Neuronal stem cell (in vitro differentiated cells): Measurements from ENCODE around the gene PCDH19.

Experiments used
- DNase-seq: peaks from one replicate; pipeline ENCODE4 v3.0.0-alpha.2; 2013; ENCODE audit warnings: low spot score
- H2AFZ ChIP-seq: one replicate; pipeline ENCODE4 v1.6.1; 2013; ENCODE audit warnings: mild to moderate bottlenecking, low read length, inconsistent platforms
- H2AK5ac ChIP-seq: 2 replicates; pipeline ENCODE4 v1.6.1; 2013; ENCODE audit warnings: low read depth, mild to moderate bottlenecking, inconsistent platforms, low read length, moderate library complexity, mixed read lengths
- H2BK120ac ChIP-seq: 2 replicates; pipeline ENCODE4 v1.6.1; 2013; ENCODE audit warnings: low read depth, mild to moderate bottlenecking, inconsistent platforms, low read length, moderate library complexity, mixed read lengths
- H2BK12ac ChIP-seq: one replicate; pipeline ENCODE4 v1.6.1; 2013; ENCODE audit warnings: low read length, inconsistent platforms
- H2BK15ac ChIP-seq: 2 replicates; pipeline ENCODE4 v1.6.1; 2013; ENCODE audit warnings: mild to moderate bottlenecking, low read length, inconsistent platforms, mixed read lengths
- H2BK5ac ChIP-seq: one replicate; pipeline ENCODE4 v1.6.1; 2013; ENCODE audit warnings: inconsistent platforms, mild to moderate bottlenecking, low read length, moderate library complexity
- H3K14ac ChIP-seq: one replicate; pipeline ENCODE4 v1.6.1; 2013; ENCODE audit warnings: low read length, inconsistent platforms
- H3K18ac ChIP-seq: 2 replicates; pipeline ENCODE4 v1.6.1; 2013; ENCODE audit warnings: low read length, inconsistent platforms
- H3K23ac ChIP-seq: 2 replicates; pipeline ENCODE4 v1.6.1; 2013; ENCODE audit warnings: low read depth, mild to moderate bottlenecking, mixed read lengths, low read length, inconsistent platforms; ENCODE audit not compliant: poor library complexity
- H3K27ac ChIP-seq: replicated peaks from 3 replicates; pipeline ENCODE4 v1.5.1; 2013; ENCODE audit warnings: low read length, inconsistent platforms
- H3K27me3 ChIP-seq, 3 experiments: 2 replicates each; pipeline ENCODE4 v1.6.1; 2013; ENCODE audit warnings: low read length in 3 of 3, mild to moderate bottlenecking in 2 of 3, inconsistent platforms in 1 of 3, low read depth in 1 of 3, mixed read lengths in 1 of 3, moderate library complexity in 1 of 3; ENCODE audit not compliant: control insufficient read depth in 3 of 3, insufficient read depth in 3 of 3
- H3K36me3 ChIP-seq, 2 donors: replicated peaks in 1 of 2; 2 replicates each; pipeline ENCODE4 v1.6.1; 2013; ENCODE audit warnings: low read length in 2 of 2; ENCODE audit not compliant: control insufficient read depth in 2 of 2, insufficient read depth in 2 of 2
- H3K4ac ChIP-seq: 2 replicates; pipeline ENCODE4 v1.6.1; 2013; ENCODE audit warnings: inconsistent platforms, mild to moderate bottlenecking, low read length, moderate library complexity
- H3K4me1 ChIP-seq, 2 donors: 1 replicate in 1 of 2; 2 replicates in 1 of 2; pipeline ENCODE4 v1.6.1; 2013; ENCODE audit warnings: low read length in 2 of 2, low read depth in 1 of 2; ENCODE audit not compliant: control insufficient read depth in 2 of 2, insufficient read depth in 1 of 2
- H3K4me2 ChIP-seq: one replicate; pipeline ENCODE4 v1.6.1; 2013; ENCODE audit warnings: mild to moderate bottlenecking, low read length, inconsistent platforms; ENCODE audit not compliant: insufficient read depth, poor library complexity, severe bottlenecking
- H3K4me3 ChIP-seq, 2 donors: 2 replicates each; pipeline ENCODE4 v1.5.1; 2013; ENCODE audit warnings: low read length in 2 of 2, mild to moderate bottlenecking in 2 of 2, inconsistent platforms in 1 of 2, moderate library complexity in 1 of 2
- H3K79me1 ChIP-seq: one replicate; pipeline ENCODE4 v1.6.1; 2013; ENCODE audit warnings: low read depth, mild to moderate bottlenecking, inconsistent platforms, low read length, moderate library complexity
- H3K9ac ChIP-seq: one replicate; pipeline ENCODE4 v1.6.1; 2013; ENCODE audit warnings: mild to moderate bottlenecking, low read depth, low read length, inconsistent platforms; ENCODE audit not compliant: poor library complexity
- H3K9me3 ChIP-seq, 2 donors: replicated peaks in 1 of 2; 2 replicates each; pipeline versions ENCODE3 to v1.6.1; 2013; ENCODE audit warnings: low read length in 2 of 2, mild to moderate bottlenecking in 2 of 2, inconsistent platforms in 1 of 2, low read depth in 1 of 2, mixed read lengths in 1 of 2, moderate library complexity in 1 of 2; ENCODE audit not compliant: control insufficient read depth in 2 of 2, insufficient read depth in 1 of 2
- H4K8ac ChIP-seq: one replicate; pipeline ENCODE4 v1.6.1; 2013; ENCODE audit warnings: low read depth, mild to moderate bottlenecking, inconsistent platforms, low read length, moderate library complexity
- H4K91ac ChIP-seq: one replicate; pipeline ENCODE4 v1.6.1; 2013; ENCODE audit warnings: low read length, low read depth, mild to moderate bottlenecking, inconsistent platforms; ENCODE audit not compliant: poor library complexity
- WGBS, 2 donors: extraction: QIAGEN DNeasy Blood & Tissue Kit; methylation state at CpG; one replicate each; pipeline ENCODE4 v1.1.7; 2013; ENCODE audit warnings: missing lambda C conversion rate in 2 of 2, mixed read lengths in 1 of 2; ENCODE audit not compliant: insufficient read length in 2 of 2, insufficient replicate concordance in 1 of 2; ENCODE audit errors: extremely low coverage in 2 of 2; 5-methylcytosine and 5-hydroxymethylcytosine counted together

The PCDH19 gene

GRCh38 chrX:100244681-100245080, 165.4 kb downstream of the PCDH19 start:
- no peaks in the 10 kb centered on the region for H3K36me3 ChIP-seq
- H3K4me3 ChIP-seq: no peak overlapping the region
- no CpG with 5 or more reads among the region's 1 CpG for WGBS, 2 donors
- H2AK5ac ChIP-seq: no peak overlapping the region
- H2BK12ac ChIP-seq: no peak overlapping the region
- no peak for DNase-seq
- H2BK15ac ChIP-seq: no peak overlapping the region
- H4K8ac ChIP-seq: no peak overlapping the region
- no peak overlapping the region for H3K4ac ChIP-seq
- H3K9me3 ChIP-seq: no peaks in the 10 kb centered on the region
- no peak overlapping the region for H3K27ac ChIP-seq
- H2BK5ac ChIP-seq: no peak overlapping the region
- no peaks in the 10 kb centered on the region for H3K79me1 ChIP-seq
- H3K4me1 ChIP-seq: no peaks in the 10 kb centered on the region
- H2BK120ac ChIP-seq: no peak overlapping the region
- no peak overlapping the region for H3K4me2 ChIP-seq
- no peak overlapping the region for H2AFZ ChIP-seq
- no peak overlapping the region for H3K9ac ChIP-seq
- no peak overlapping the region for H3K14ac ChIP-seq
- H3K27me3 ChIP-seq: peaks cover 0 to 7% (median 0%) of the 10 kb centered on the region in 3 experiments
- H3K18ac ChIP-seq: no peak overlapping the region
- no peak overlapping the region for H3K23ac ChIP-seq
- no peak overlapping the region for H4K91ac ChIP-seq
